KMS-11 (cell line): ENCODE results near the gene DIAPH2.

Source experiments
- H2AFZ ChIP-seq: fragments of 200-600 bp; sonication (generic); 2 replicates; pipeline ENCODE4 v1.6.1; 2016; ENCODE audit warnings: antibody characterized with exemption, mixed run types, low read depth
- H3K27ac ChIP-seq: fragments of 200-600 bp; sonication (generic); 2 replicates; pipeline ENCODE4 v1.6.1; 2016; ENCODE audit warnings: mild to moderate bottlenecking, mixed run types
- H3K27me3 ChIP-seq: fragments of 200-600 bp; sonication (generic); 2 replicates; pipeline ENCODE4 v1.6.1; 2017; ENCODE audit warnings: mild to moderate bottlenecking, low read depth, mixed run types, moderate library complexity; ENCODE audit not compliant: insufficient read depth
- H3K36me3 ChIP-seq: fragments of 200-600 bp; sonication (generic); 2 replicates; pipeline ENCODE4 v1.6.1; 2017; ENCODE audit warnings: mild to moderate bottlenecking, mixed run types; ENCODE audit not compliant: insufficient read depth
- H3K4me1 ChIP-seq: fragments of 200-600 bp; sonication (generic); 2 replicates; pipeline ENCODE4 v1.6.1; 2016; ENCODE audit warnings: mild to moderate bottlenecking, low read depth, mixed run types; ENCODE audit not compliant: poor library complexity, severe bottlenecking
- H3K4me2 ChIP-seq: fragments of 200-600 bp; sonication (generic); 2 replicates; pipeline ENCODE4 v1.7.0; 2016; ENCODE audit warnings: mild to moderate bottlenecking, mixed run types
- H3K4me3 ChIP-seq: fragments of 200-600 bp; sonication (generic); IDR thresholded peaks from 2 replicates; pipeline ENCODE4 v1.6.1; 2017; ENCODE audit warnings: low read depth, low read length, mixed read lengths; ENCODE audit not compliant: insufficient read depth
- H3K79me2 ChIP-seq: fragments of 200-600 bp; sonication (generic); 2 replicates; pipeline ENCODE4 v1.6.1; 2016; ENCODE audit warnings: low read depth, mixed run types; ENCODE audit not compliant: insufficient read depth
- H3K9ac ChIP-seq: fragments of 200-600 bp; sonication (generic); 2 replicates; pipeline ENCODE4 v1.6.1; 2016; ENCODE audit warnings: mild to moderate bottlenecking, mixed run types
- H4K20me1 ChIP-seq: fragments of 200-600 bp; sonication (generic); 2 replicates; pipeline ENCODE4 v1.6.1; 2016; ENCODE audit warnings: mild to moderate bottlenecking, mixed run types; ENCODE audit not compliant: insufficient read depth
- TF ChIP-seq, protein P1 (sequence below): fragments of 200-600 bp; sonication (generic); conservative IDR thresholded peaks from 2 replicates; pipeline ENCODE4 v1.6.1; 2017; ENCODE audit warnings: low read depth, mild to moderate bottlenecking, antibody characterized with exemption, low read length, moderate library complexity, mixed read lengths

Gene DIAPH2

GRCh38 chrX:96883608-96884007, 199.0 kb downstream of the DIAPH2 start, which contains the start of gene RPA4:
RPA4 (plus strand) TSS chrX:96883908; CDS start chrX:96884311, 403 bp downstream.
- Histone ChIP-seq H3K4me1 (no peaks in the 10 kb centered on the region), H3K27me3 (no peaks in the 10 kb centered on the region), H3K36me3 (no peaks in the 10 kb centered on the region), H4K20me1 (no peaks in the 10 kb centered on the region), H3K4me2 (no peak within 1 kb of the TSS), H3K27ac (no peak within 1 kb of the TSS), H3K4me3 (no peak within 1 kb of the TSS), H2AFZ (no peak within 1 kb of the TSS), H3K79me2 (no peaks in the 10 kb centered on the region), H3K9ac (no peak within 1 kb of the TSS)
- TF ChIP-seq, protein P1, sequence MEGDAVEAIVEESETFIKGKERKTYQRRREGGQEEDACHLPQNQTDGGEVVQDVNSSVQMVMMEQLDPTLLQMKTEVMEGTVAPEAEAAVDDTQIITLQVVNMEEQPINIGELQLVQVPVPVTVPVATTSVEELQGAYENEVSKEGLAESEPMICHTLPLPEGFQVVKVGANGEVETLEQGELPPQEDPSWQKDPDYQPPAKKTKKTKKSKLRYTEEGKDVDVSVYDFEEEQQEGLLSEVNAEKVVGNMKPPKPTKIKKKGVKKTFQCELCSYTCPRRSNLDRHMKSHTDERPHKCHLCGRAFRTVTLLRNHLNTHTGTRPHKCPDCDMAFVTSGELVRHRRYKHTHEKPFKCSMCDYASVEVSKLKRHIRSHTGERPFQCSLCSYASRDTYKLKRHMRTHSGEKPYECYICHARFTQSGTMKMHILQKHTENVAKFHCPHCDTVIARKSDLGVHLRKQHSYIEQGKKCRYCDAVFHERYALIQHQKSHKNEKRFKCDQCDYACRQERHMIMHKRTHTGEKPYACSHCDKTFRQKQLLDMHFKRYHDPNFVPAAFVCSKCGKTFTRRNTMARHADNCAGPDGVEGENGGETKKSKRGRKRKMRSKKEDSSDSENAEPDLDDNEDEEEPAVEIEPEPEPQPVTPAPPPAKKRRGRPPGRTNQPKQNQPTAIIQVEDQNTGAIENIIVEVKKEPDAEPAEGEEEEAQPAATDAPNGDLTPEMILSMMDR, result no peak

DNA sequence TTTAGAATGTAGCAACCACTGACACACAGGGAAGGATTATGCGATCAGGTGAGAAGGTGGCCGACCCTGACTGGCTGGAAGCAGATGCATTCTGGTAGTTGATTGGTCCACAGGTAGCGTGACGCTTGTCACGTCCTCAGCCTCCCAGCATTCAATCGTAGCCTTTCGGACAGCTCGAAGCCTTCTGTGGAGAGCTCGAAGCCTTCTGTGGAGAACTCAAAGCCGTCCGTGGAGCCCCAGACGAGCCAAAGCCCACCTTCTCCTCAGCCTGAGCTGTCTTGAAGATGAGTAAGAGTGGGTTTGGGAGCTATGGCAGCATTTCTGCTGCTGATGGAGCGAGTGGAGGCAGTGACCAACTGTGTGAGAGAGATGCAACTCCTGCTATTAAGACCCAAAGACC, 199.4 kb downstream of the DIAPH2 start:
- no peaks in the 10 kb centered on the region for H3K27me3 ChIP-seq
- TF ChIP-seq, protein P1, result no peak

DNA sequence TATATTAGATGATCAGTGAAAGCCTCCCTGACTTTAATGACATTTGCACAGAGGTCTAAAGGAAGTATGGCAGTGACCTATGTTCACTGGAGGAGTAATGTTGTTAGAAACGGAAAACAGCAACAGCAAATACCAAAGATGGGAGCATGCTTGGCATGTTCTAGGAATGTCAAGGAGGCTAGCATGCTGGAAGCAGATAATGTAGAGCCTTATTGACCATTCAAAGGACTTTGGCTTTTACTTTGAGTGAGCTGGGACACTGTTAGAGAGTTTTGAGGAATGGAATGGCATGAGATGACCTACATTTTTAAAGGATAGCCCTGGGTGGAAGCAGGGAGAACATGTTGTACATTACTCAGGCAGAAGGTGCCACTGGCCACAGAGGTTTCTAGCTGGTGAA, 205.1 kb downstream of the DIAPH2 start:
- TF ChIP-seq, protein P1, result no peak
- H3K4me3 ChIP-seq, result no peak overlapping the region
- H3K9ac ChIP-seq, result no peak overlapping the region
- no peaks in the 10 kb centered on the region for H3K4me1 ChIP-seq
- H3K36me3 ChIP-seq, result no peaks in the 10 kb centered on the region
- no peak overlapping the region for H3K4me2 ChIP-seq
- H3K27ac ChIP-seq, result no peak overlapping the region
- no peaks in the 10 kb centered on the region for H3K79me2 ChIP-seq
- H2AFZ ChIP-seq, result no peak overlapping the region
- no peaks in the 10 kb centered on the region for H3K27me3 ChIP-seq
- no peaks in the 10 kb centered on the region for H4K20me1 ChIP-seq

More for the DNA sequence above, 199.4 kb downstream of the DIAPH2 start:
- H3K4me2 ChIP-seq, result no peak overlapping the region
- H4K20me1 ChIP-seq, result no peaks in the 10 kb centered on the region
- no peak overlapping the region for H3K4me3 ChIP-seq
- no peaks in the 10 kb centered on the region for H3K36me3 ChIP-seq
- no peaks in the 10 kb centered on the region for H3K4me1 ChIP-seq
- H2AFZ ChIP-seq, result no peak overlapping the region
- no peak overlapping the region for H3K27ac ChIP-seq
- H3K79me2 ChIP-seq, result no peaks in the 10 kb centered on the region
- no peak overlapping the region for H3K9ac ChIP-seq

- H4K20me1 ChIP-seq, result no peaks in the 10 kb centered on the region
- H3K79me2 ChIP-seq, result no peaks in the 10 kb centered on the region
- no peaks in the 10 kb centered on the region for H3K27me3 ChIP-seq
- no peaks in the 10 kb centered on the region for H3K4me1 ChIP-seq
- H3K4me3 ChIP-seq, result no peak overlapping the region
- no peaks in the 10 kb centered on the region for H3K36me3 ChIP-seq
- no peak overlapping the region for H2AFZ ChIP-seq
- H3K4me2 ChIP-seq, result no peak overlapping the region
- TF ChIP-seq, protein P1, result no peak
- H3K9ac ChIP-seq, result no peak overlapping the region
- no peak overlapping the region for H3K27ac ChIP-seq
Measured at GRCh38 chrX:96906741-96907140, 222.1 kb downstream of the DIAPH2 start.
